ENCODE results near the gene KCNQ5.
A peak's percentile ranks its signal among the peaks of the same experiment; 100 is the strongest.

KCNQ5 gene

DNA sequence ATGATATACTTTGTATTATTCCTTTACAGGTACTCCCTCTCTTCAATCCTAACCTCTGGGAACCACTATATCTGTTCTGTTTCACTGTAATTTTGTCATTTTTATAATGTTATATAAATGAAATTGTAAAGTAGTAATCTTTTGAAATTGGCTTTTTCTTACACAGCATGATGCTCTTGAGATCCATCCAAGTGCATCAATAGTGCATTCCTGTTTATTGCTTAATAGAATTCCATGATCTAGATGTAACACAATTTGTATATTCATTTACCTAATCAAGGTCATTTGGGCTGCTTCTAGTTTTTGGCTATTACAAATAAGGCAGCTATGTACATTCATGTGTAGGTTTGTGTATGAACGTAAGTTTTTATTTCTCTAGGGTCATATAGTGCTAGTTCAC, 428.8 kb downstream of the KCNQ5 start:
- DNase-seq (ENCODE audit: extremely low read depth, low read depth) = no peak
- TF ChIP-seq, protein P1, sequence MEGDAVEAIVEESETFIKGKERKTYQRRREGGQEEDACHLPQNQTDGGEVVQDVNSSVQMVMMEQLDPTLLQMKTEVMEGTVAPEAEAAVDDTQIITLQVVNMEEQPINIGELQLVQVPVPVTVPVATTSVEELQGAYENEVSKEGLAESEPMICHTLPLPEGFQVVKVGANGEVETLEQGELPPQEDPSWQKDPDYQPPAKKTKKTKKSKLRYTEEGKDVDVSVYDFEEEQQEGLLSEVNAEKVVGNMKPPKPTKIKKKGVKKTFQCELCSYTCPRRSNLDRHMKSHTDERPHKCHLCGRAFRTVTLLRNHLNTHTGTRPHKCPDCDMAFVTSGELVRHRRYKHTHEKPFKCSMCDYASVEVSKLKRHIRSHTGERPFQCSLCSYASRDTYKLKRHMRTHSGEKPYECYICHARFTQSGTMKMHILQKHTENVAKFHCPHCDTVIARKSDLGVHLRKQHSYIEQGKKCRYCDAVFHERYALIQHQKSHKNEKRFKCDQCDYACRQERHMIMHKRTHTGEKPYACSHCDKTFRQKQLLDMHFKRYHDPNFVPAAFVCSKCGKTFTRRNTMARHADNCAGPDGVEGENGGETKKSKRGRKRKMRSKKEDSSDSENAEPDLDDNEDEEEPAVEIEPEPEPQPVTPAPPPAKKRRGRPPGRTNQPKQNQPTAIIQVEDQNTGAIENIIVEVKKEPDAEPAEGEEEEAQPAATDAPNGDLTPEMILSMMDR (IDR thresholded peaks at IDR 0.05; ENCODE audit: low read depth, low read length) = no peak

DNA sequence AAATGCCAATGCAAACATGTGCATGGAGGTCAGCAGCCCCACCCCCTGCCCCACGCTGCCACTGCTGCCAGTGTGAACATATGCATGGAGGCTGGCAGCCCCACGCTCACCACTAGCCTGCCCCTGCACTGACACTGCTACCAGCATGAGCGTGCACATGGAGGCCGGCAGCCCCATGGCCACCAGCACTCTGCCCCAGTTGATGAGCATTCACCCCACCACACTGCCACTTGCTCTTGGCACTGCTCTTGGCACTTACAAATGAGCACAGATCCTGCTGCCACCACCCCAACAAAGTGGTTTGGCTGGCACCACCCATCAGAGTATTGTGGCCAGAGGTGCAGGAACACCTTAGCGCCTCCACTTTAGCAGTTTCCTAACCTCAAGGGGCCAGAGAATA, 429.3 kb downstream of the KCNQ5 start:
- DNase-seq (ENCODE audit: extremely low read depth, low read depth) = no peak
- TF ChIP-seq, protein P1 (IDR thresholded peaks at IDR 0.05; ENCODE audit: low read depth, low read length) = no peak

DNA sequence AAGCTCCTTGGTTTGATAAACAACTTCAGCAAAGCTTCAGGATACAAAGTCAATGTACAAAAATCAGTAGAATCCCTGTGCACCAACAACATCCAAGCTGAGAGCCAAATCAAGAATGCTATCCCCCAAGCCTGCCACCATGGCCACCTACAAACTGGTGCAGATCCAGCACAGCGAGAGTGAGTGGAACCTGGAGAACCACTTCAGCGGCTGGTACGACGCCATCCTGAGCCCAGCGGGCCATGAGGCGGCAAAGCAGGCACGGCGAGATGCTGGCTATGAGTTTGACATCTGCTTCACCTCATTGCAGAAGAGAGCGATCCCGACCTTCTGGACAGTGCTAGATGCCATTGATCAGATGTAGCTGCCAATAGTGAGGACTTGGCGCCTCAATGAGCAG, 433.1 kb downstream of the KCNQ5 start:
- DNase-seq (ENCODE audit: extremely low read depth, low read depth) = no peak
- TF ChIP-seq, protein P1 (IDR thresholded peaks at IDR 0.05; ENCODE audit: low read depth, low read length) = no peak

GRCh38 chr6:73058736-73059135, 436.9 kb downstream of the KCNQ5 start:
- no peak for DNase-seq (ENCODE audit: extremely low read depth, low read depth)
- TF ChIP-seq, protein P1 (IDR thresholded peaks at IDR 0.05; ENCODE audit: low read depth, low read length) = no peak

DNA sequence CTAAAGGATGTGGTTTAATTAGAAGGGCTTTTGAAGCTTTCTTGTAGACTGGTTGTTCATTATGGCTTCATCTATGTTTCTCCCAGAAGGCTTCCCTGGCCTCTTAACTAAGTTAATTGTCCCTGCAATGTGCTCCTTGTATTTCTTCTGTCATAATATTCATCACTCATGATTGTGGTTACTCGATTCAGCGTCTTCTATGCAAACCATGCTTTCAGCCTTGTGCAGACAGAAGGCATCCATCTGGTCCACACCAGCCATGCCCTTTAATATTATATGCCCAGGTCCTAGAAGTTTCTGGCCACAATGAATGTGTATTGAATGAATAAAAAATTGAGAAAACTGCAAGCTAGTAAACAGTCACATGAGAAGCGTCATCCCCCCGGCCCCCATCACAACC, 440.3 kb downstream of the KCNQ5 start:
- TF ChIP-seq, protein P1 (IDR thresholded peaks at IDR 0.05; ENCODE audit: low read depth, low read length) = no peak

DNA sequence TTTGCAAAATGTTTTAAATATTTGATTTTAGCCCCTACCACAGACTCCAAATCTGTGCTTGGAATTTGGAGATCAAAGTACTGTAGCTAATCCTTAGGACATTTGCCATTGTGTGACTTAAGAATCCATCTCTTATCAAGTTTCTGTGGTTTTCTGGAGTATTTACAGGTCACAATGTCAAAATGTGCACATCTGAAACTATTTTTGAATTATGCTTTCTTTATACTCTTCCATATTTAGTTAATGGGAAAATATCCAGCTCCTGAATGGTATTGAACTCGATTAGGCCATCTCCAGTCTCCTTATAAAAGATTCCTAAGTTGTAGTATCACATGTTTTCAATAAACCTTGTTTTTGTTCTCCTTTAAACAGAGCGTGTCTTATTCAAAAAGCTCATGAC, 441.0 kb downstream of the KCNQ5 start:
- TF ChIP-seq, protein P1 (IDR thresholded peaks at IDR 0.05; ENCODE audit: low read depth, low read length) = no peak
- DNase-seq (ENCODE audit: extremely low read depth, low read depth) = peak; percentile 70

More for the DNA sequence above, 440.3 kb downstream of the KCNQ5 start:
- no peak for DNase-seq (ENCODE audit: extremely low read depth, low read depth)

DNA sequence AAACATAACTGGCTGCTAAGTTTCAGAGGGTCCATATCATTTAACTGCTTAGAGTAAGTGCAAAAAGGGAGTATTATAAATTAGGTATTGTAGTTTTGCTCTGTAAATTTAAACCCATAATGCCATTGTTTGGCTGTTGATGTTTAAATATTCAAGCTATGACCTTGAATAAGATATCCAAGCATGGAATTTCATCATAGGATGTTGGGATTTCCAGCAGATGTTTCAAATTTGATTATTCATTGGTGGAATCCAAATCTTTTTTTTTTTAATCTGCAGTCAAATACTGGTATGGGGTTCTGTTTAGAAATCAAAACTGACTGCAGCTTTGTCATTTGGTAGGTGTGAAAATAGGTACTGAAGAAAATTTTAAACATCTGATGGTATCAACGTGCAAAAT, 442.4 kb downstream of the KCNQ5 start:
- TF ChIP-seq, protein P1 (IDR thresholded peaks at IDR 0.05; ENCODE audit: low read depth, low read length) = no peak
- DNase-seq (ENCODE audit: extremely low read depth, low read depth) = no peak

All from AG09319 (cell line).